GM10248 (cell line): ENCODE measurements around the gene SCARB1.

Source experiments
- CTCF ChIA-PET: fragments of 300-600 bp; sonication (Branson Sonifier 250); formaldehyde crosslinking; extraction: SDS; loops from one replicate; lab custom pipeline; 2021; ENCODE audit warnings: antibody characterized with exemption; lab: Yijun Ruan, JAX
- POLR2A ChIA-PET: fragments of 350-650 bp; sonication (Branson Sonifier 250); formaldehyde crosslinking; extraction: SDS; loops from one replicate; lab custom pipeline; 2020; ENCODE audit warnings: antibody characterized with exemption; lab: Yijun Ruan, JAX
- DNase-seq: peaks from one replicate; pipeline ENCODE4 v3.0.0; 2012; ENCODE audit errors: extremely low spot score
- CTCF ChIP-seq: IDR thresholded peaks from 2 replicates; pipeline ENCODE4 v1.5.1; 2012; ENCODE audit warnings: mild to moderate bottlenecking, low read depth; ENCODE audit errors: extremely low read depth, missing control alignments, control extremely low read depth

The SCARB1 gene

GRCh38 chr12:124805050-124805449, 58.6 kb downstream of the SCARB1 start:
- POLR2A ChIA-PET, result no interaction called here

GRCh38 chr12:124804011-124804621, 59.5 kb downstream of the SCARB1 start:
- DNase-seq, result no peak
- CTCF ChIA-PET, result no interaction called here
- POLR2A ChIA-PET, result interaction anchor here (0.6 kb wide), 1 partner anchor 151 kb away, joined by 3 read pairs; no protein-coding TSS in a partner anchor
- TF ChIP-seq CTCF, result no peak

More at GRCh38 chr12:124805050-124805449, 58.6 kb downstream of the SCARB1 start:
- no peak for TF ChIP-seq CTCF
- no peak for DNase-seq
- CTCF ChIA-PET, result interaction anchor here (1.2 kb wide), 1 partner anchor 18 kb away, joined by 3 read pairs; no protein-coding TSS in a partner anchor

GRCh38 chr12:124802361-124802760, 61.3 kb downstream of the SCARB1 start:
- ChIA-PET POLR2A (no interaction called here), CTCF (interaction anchor here (1.3 to 1.5 kb wide), 2 partner anchors 16 to 104 kb away, joined by 3 to 4 read pairs; no protein-coding TSS in a partner anchor)
- TF ChIP-seq CTCF, result no peak
- no peak for DNase-seq

GRCh38 chr12:124800506-124800905, 63.2 kb downstream of the SCARB1 start:
- POLR2A ChIA-PET, result no interaction called here
- CTCF ChIA-PET, result no interaction called here

GRCh38 chr12:124797321-124797720, 66.3 kb downstream of the SCARB1 start:
- ChIA-PET POLR2A (interaction anchor here (0.8 kb wide), 1 partner anchor 117 kb away, joined by 3 read pairs; the partner anchor contains the start of gene UBC), CTCF (interaction anchor here (1.0 to 2.8 kb wide), 5 partner anchors 9 to 25 kb away, joined by 3 to 9 read pairs (median 5); no protein-coding TSS in a partner anchor)
- no peak for TF ChIP-seq CTCF
- DNase-seq, result no peak

More at GRCh38 chr12:124800506-124800905, 63.2 kb downstream of the SCARB1 start:
- no peak for TF ChIP-seq CTCF
- no peak for DNase-seq

- CTCF ChIA-PET, result interaction anchor here (0.6 to 2.8 kb wide), 6 partner anchors 10 to 29 kb away, joined by 3 to 9 read pairs (median 4); no protein-coding TSS in a partner anchor
- no peak for TF ChIP-seq CTCF
- no peak for DNase-seq
- POLR2A ChIA-PET, result interaction anchor here (0.6 to 0.8 kb wide), 3 partner anchors 22 to 256 kb away, joined by 3 read pairs; partner anchors contain the start of gene UBC
These were observed 67.2 kb downstream of the SCARB1 start for GRCh38 chr12:124796303-124796960.
